HEK293 (cell line): Measurements from ENCODE around the gene KIAA1671.

Source experiments
- AEBP2 ChIP-seq: fragments of 450-650 bp; formaldehyde crosslinking; IDR thresholded peaks from 2 replicates; pipeline ENCODE4 v1.5.1; 2016; ENCODE audit warnings: missing biosample characterization, missing genetic modification characterization, borderline replicate concordance
- CTCF ChIP-seq: fragments of 450-650 bp; formaldehyde crosslinking; IDR thresholded peaks from 2 replicates; pipeline ENCODE4 v1.5.1; 2016; ENCODE audit warnings: missing biosample characterization, missing genetic modification characterization
- GLIS1 ChIP-seq: fragments of 450-650 bp; formaldehyde crosslinking; IDR thresholded peaks from 2 replicates; pipeline ENCODE4 v1.5.1; 2016; ENCODE audit warnings: missing biosample characterization, missing genetic modification characterization
- HOXC10 ChIP-seq: sonication (generic); formaldehyde crosslinking; IDR thresholded peaks from 2 replicates; pipeline ENCODE4 v1.8.1; 2023; ENCODE audit warnings: mild to moderate bottlenecking, missing genetic modification reagents
- PRDM1 ChIP-seq: fragments of 450-650 bp; formaldehyde crosslinking; IDR thresholded peaks from 2 replicates; pipeline ENCODE4; 2016; ENCODE audit warnings: missing biosample characterization, missing genetic modification characterization
- RBAK ChIP-seq: fragments of 450-650 bp; formaldehyde crosslinking; IDR thresholded peaks from 2 replicates; pipeline ENCODE4 v1.5.1; 2016; ENCODE audit warnings: missing biosample characterization, missing genetic modification characterization
- ZNF548 ChIP-seq: fragments of 450-650 bp; formaldehyde crosslinking; IDR thresholded peaks from 2 replicates; pipeline ENCODE4 v1.5.1; 2016; ENCODE audit warnings: missing biosample characterization, missing genetic modification characterization
- ZNF639 ChIP-seq: fragments of 450-650 bp; formaldehyde crosslinking; IDR thresholded peaks from 2 replicates; pipeline ENCODE4 v1.5.1; 2016; ENCODE audit warnings: missing biosample characterization, missing genetic modification characterization
- ZNF747 ChIP-seq: fragments of 450-650 bp; formaldehyde crosslinking; IDR thresholded peaks from 2 replicates; pipeline ENCODE4 v1.5.1; 2016; ENCODE audit warnings: missing biosample characterization, missing genetic modification characterization
- ZNF76 ChIP-seq: fragments of 450-650 bp; formaldehyde crosslinking; IDR thresholded peaks from 2 replicates; pipeline ENCODE4; 2016; ENCODE audit warnings: low read depth, missing biosample characterization, missing genetic modification characterization, borderline replicate concordance

- no peak for TF ChIP-seq ZNF747 (tag by site-specific recombination)
- TF ChIP-seq CTCF (tag by site-specific recombination), result no peak
- TF ChIP-seq HOXC10 (CRISPR knock-in tag), result no peak
- no peak for TF ChIP-seq ZNF548 (tag by site-specific recombination)
- no peak for TF ChIP-seq RBAK (tag by site-specific recombination)
- TF ChIP-seq PRDM1 (tag by site-specific recombination), result no peak
- TF ChIP-seq ZNF639 (tag by site-specific recombination), result no peak
- no peak for TF ChIP-seq GLIS1
- no peak for TF ChIP-seq AEBP2 (tag by site-specific recombination)
- no peak for TF ChIP-seq ZNF76 (tag by site-specific recombination)
These were observed 184.5 kb downstream of the KIAA1671 start for GRCh38 chr22:25136953-25137576.
